Measurements from ENCODE around the gene CDC20. TPM values are rescaled to one million over a fixed set of nuclear protein-coding genes. Genes with fewer than 3 reads are reported as not detected.

CDC20 gene
- total and polyA plus RNA-seq, 2 of the 4 experiments (the other 2 are of a cell fraction): 103 to 107 TPM

- no CpG with 5 or more reads among the region's 6 CpGs for WGBS, 2 experiments (ENCODE audit: extremely low coverage in 2 of 2, insufficient read length in 1 of 2)
- ATAC-seq (ENCODE audit: low read depth) (no peak), DNase-seq (no peak)
- Histone ChIP-seq H3K27ac (ENCODE audit: insufficient read depth, low read length) (peak overlapping the region; percentile 79), H3K4ac (ENCODE audit: low read depth, low read length) (peak overlapping the region; percentile 96), H2BK5ac (ENCODE audit: low read depth, low read length, poor library complexity, severe bottlenecking) (peak overlapping the region; percentile 92), H3K9me1 (ENCODE audit: insufficient read depth, low read length) (peaks cover 17% of the 10 kb centered on the region), H3K4me3 (ENCODE audit: insufficient read depth, low read depth, low read length) (peak overlapping the region; percentile 54), H3K23ac (ENCODE audit: low read depth, low read length) (peak overlapping the region; percentile 92), H3K4me2 (ENCODE audit: low read depth, low read length) (peak overlapping the region; percentile 81), H4K20me1 (ENCODE audit: insufficient read depth, low read length) (peaks cover 23% of the 10 kb centered on the region), H4K91ac (ENCODE audit: insufficient read depth, low read depth, low read length) (peak overlapping the region; percentile 85), H3K14ac (replicated peaks; ENCODE audit: low read depth, low read length) (peak overlapping the region; percentile 98), H3K56ac (ENCODE audit: extremely low read depth, insufficient read depth, low read length) (peak overlapping the region; percentile 92), H2BK120ac (ENCODE audit: low read depth, low read length) (0 out of 2 replicates have a peak overlapping the region, but pooled peaks have one; percentile 71), H2BK20ac (ENCODE audit: low read depth, low read length) (no peak overlapping the region), H3K9ac (ENCODE audit: low read depth, low read length) (peak overlapping the region; percentile 77), H2BK15ac (ENCODE audit: low read depth, low read length) (peak overlapping the region; percentile 21; the same call in 1 of the 3 replicates), H3K79me1 (ENCODE audit: low read depth in 1 of 2, low read length in 2 of 2) (peaks cover 34 to 79% of the 10 kb centered on the region in 2 experiments), H2AFZ (replicated peaks; ENCODE audit: low read length, poor library complexity) (no peak overlapping the region), H2AK5ac (ENCODE audit: low read depth, low read length) (peak overlapping the region; percentile 99), H3K9me3 (ENCODE audit: control insufficient read depth, insufficient read depth, low read length) (no peaks in the 10 kb centered on the region), H2AK9ac (replicated peaks; ENCODE audit: low read depth, low read length, poor library complexity) (peak overlapping the region; percentile 29), H3K4me1 (ENCODE audit: control insufficient read depth, insufficient read depth, low read length) (peaks cover 20% of the 10 kb centered on the region), H3K36me3 (ENCODE audit: control insufficient read depth, insufficient read depth, low read length) (peaks cover 24% of the 10 kb centered on the region), H3K27me3 (ENCODE audit: control insufficient read depth, insufficient read depth, low read length) (no peaks in the 10 kb centered on the region), H3K18ac (ENCODE audit: low read depth, low read length) (no peak overlapping the region), H4K8ac (ENCODE audit: low read depth in 2 of 2, low read length in 2 of 2) (peak overlapping the region; percentile 73), H4K5ac (ENCODE audit: low read depth, low read length) (peak overlapping the region; percentile 13; the same call in 1 of the 2 replicates)
- BruUV-seq (replicated peaks): no TSS peak
- TF ChIP-seq RFX5 (IDR thresholded peaks at IDR 0.05; ENCODE audit: low read depth, low read length) (no peak), CHD1 (IDR thresholded peaks at IDR 0.05; ENCODE audit: low read depth, low read length) (no peak), MAZ (IDR thresholded peaks at IDR 0.05; ENCODE audit: borderline replicate concordance, low read depth, low read length) (no peak), RAD21 (IDR thresholded peaks at IDR 0.05; ENCODE audit: low read length) (no peak), NFE2L2 (IDR thresholded peaks at IDR 0.05; ENCODE audit: low read depth, low read length) (no peak), FOS (IDR thresholded peaks at IDR 0.05; ENCODE audit: low read depth, low read length) (no peak), MXI1 (IDR thresholded peaks at IDR 0.05; ENCODE audit: borderline replicate concordance, low read depth, low read length) (no peak), CTCF (conservative IDR thresholded peaks at IDR 0.05; ENCODE audit: low read depth, low read length) (no peak), BHLHE40 (IDR thresholded peaks at IDR 0.05; ENCODE audit: low read depth, low read length) (no peak), SMC3 (IDR thresholded peaks at IDR 0.05; ENCODE audit: low read depth, low read length) (no peak), RCOR1 (IDR thresholded peaks at IDR 0.05; ENCODE audit: insufficient replicate concordance, low read length) (no peak), ELK1 (IDR thresholded peaks at IDR 0.05; ENCODE audit: borderline replicate concordance, low read depth, low read length) (no peak), MAFK (IDR thresholded peaks at IDR 0.05; ENCODE audit: low read depth, low read length) (no peak), USF2 (IDR thresholded peaks at IDR 0.05; ENCODE audit: low read depth, low read length) (no peak), POLR2A (IDR thresholded peaks at IDR 0.05; ENCODE audit: low read depth, low read length) (no peak)
- ChIA-PET CTCF (interaction anchor here (1.0 to 1.2 kb wide), 2 partner anchors 10 to 19 kb away, joined by 3 read pairs; partner anchors contain the start of gene CDC20), POLR2A (ENCODE audit: unreplicated experiment) (interaction anchor here (0.6 to 1.4 kb wide), 3 partner anchors 10 to 489 kb away, joined by 4 read pairs; partner anchors contain the start of gene CDC20)
- dilution Hi-C loops (cut with HindIII; ENCODE audit: low sequenced_read_pairs, unreplicated experiment) (no loop called here), intact Hi-C loops (cut with micrococcal nuclease) (loop anchor here (1.0 kb wide), 1 partner anchor 21 kb away; the partner anchor contains the start of genes MED8 and SZT2), in situ Hi-C loops (cut with MboI; ENCODE audit: low sequenced_read_pairs) (no loop called here)
Observed at GRCh38 chr1:43368646-43369020, 9.9 kb downstream of the CDC20 start.

Measured in IMR-90 (cell line).